MCF 10A (cell line): ENCODE data around the gene RXRA. TPM values are rescaled to one million over a fixed set of nuclear protein-coding genes. Genes with fewer than 3 reads are reported as not detected.

ENCODE experiments used
- BruUV-seq: library from RNA; stranded (reverse); fragments of 400-500 nt; replicated peaks from 2 replicates; lab custom pipeline; 2021; lab: Mats Ljungman, UMichigan
- CTCF ChIA-PET: fragments of 300-600 bp; sonication (Branson Sonifier 250); formaldehyde crosslinking; extraction: SDS; loops from one replicate; lab custom pipeline; 2021; ENCODE audit warnings: antibody characterized with exemption, inconsistent platforms; lab: Yijun Ruan, JAX
- POLR2A ChIA-PET: fragments of 300-600, 350-650 bp; sonication (Branson Sonifier 250); formaldehyde crosslinking; extraction: SDS; loops from one replicate; lab custom pipeline; 2020; ENCODE audit warnings: antibody characterized with exemption, inconsistent platforms; lab: Yijun Ruan, JAX
- DNase-seq: peaks from one replicate; pipeline ENCODE4 v3.0.0-alpha.2; 2018; ENCODE audit not compliant: unreplicated experiment
- H3K27ac Mint-ChIP-seq: one replicate; pipeline ENCODE4 v1.8.0; 2022; ENCODE audit warnings: mild to moderate bottlenecking, low read depth, mixed read lengths; ENCODE audit not compliant: unreplicated experiment
- H3K27me3 Mint-ChIP-seq: one replicate; pipeline ENCODE4 v1.8.0; 2022; ENCODE audit warnings: mixed read lengths; ENCODE audit not compliant: insufficient read depth, unreplicated experiment
- H3K36me3 Mint-ChIP-seq: one replicate; pipeline ENCODE4 v1.8.0; 2022; ENCODE audit warnings: mild to moderate bottlenecking, moderate library complexity, mixed read lengths; ENCODE audit not compliant: insufficient read depth, unreplicated experiment
- H3K4me1 Mint-ChIP-seq: one replicate; pipeline ENCODE4 v1.8.0; 2022; ENCODE audit warnings: mixed read lengths; ENCODE audit not compliant: insufficient read depth, unreplicated experiment
- H3K4me3 Mint-ChIP-seq: one replicate; pipeline ENCODE4 v1.8.0; 2022; ENCODE audit warnings: mild to moderate bottlenecking, moderate library complexity, mixed read lengths; ENCODE audit not compliant: unreplicated experiment
- H3K9me3 Mint-ChIP-seq: one replicate; pipeline ENCODE4 v1.8.0; 2022; ENCODE audit warnings: mixed read lengths; ENCODE audit not compliant: unreplicated experiment
- intact Hi-C: fragments of 100-400 bp; cut with micrococcal nuclease; formaldehyde crosslinking; loops from 2 replicates; pipeline ENCODE4 v1.14.1; 2022
- total RNA-seq: library from RNA; stranded (reverse); gene quantifications from 2 replicates; pipeline ENCODE4 v1.2.3, GENCODE V29; 2022
- TF ChIP-seq, protein P1 (sequence below): fragments of 200-600 bp; IDR thresholded peaks from one replicate; pipeline ENCODE4 v1.8.0; 2022; ENCODE audit warnings: antibody characterized with exemption, mild to moderate bottlenecking; ENCODE audit not compliant: unreplicated experiment

RXRA gene
- total RNA-seq, 1 experiment from 2014 or later = 65.5 TPM

DNA sequence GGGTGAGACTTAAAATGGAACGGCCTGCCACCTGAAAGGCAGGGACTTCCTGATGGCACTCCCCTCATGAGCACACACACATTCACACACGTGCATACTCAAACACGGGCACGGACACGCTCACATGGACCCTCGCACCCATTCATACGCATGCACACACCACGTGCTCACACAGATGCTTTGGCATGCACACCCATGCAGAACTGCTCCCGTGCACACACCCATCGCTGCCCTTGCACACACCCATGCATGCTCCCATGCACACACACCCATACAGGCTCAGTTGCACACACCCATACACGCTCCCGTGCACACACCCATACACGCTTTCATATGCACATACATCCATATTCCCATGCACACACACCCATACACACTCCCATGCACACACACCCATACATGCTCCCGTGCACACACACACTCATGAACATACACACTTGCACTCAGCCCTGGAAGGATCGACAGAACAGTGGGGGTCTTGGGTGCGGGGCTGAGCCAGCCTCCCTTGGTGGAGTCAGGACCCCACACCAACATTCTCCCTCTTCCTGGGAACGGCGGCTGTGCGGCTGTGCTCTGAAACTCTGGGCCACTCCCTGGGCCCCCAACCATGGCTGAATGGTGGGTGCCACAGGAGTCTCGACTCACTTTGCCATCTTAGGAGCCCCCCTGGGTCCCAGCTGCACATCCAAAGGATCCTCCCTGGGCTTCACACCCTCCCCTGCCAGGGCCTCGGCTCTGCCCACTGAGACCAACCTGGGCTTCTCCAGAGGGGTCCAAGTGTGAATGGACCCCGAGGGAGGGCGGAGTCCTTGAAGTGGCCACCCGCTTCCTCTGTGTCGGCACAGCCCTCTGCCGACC lies 115.2 kb downstream of the RXRA start:
- Mint-ChIP-seq H3K9me3 (no peaks in the 10 kb centered on the region), H3K4me3 (no peak overlapping the region), H3K36me3 (peaks cover 65% of the 10 kb centered on the region), H3K4me1 (peaks cover 14% of the 10 kb centered on the region), H3K27me3 (no peaks in the 10 kb centered on the region), H3K27ac (no peak overlapping the region)
- DNase-seq = no peak
- no TSS peak for BruUV-seq
- CTCF ChIA-PET = interaction anchor here (0.7 to 2.5 kb wide), 4 partner anchors 55 to 273 kb away, joined by 3 to 45 read pairs (median 8); no protein-coding TSS in a partner anchor
- intact Hi-C loops = loop anchor here (5.0 kb wide), 2 partner anchors 84 to 159 kb away; no protein-coding TSS in a partner anchor
- TF ChIP-seq, protein P1, sequence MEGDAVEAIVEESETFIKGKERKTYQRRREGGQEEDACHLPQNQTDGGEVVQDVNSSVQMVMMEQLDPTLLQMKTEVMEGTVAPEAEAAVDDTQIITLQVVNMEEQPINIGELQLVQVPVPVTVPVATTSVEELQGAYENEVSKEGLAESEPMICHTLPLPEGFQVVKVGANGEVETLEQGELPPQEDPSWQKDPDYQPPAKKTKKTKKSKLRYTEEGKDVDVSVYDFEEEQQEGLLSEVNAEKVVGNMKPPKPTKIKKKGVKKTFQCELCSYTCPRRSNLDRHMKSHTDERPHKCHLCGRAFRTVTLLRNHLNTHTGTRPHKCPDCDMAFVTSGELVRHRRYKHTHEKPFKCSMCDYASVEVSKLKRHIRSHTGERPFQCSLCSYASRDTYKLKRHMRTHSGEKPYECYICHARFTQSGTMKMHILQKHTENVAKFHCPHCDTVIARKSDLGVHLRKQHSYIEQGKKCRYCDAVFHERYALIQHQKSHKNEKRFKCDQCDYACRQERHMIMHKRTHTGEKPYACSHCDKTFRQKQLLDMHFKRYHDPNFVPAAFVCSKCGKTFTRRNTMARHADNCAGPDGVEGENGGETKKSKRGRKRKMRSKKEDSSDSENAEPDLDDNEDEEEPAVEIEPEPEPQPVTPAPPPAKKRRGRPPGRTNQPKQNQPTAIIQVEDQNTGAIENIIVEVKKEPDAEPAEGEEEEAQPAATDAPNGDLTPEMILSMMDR = no peak
- POLR2A ChIA-PET = interaction anchor here (1.0 to 2.5 kb wide), 3 partner anchors 8 to 118 kb away, joined by 3 to 7 read pairs (median 4); no protein-coding TSS in a partner anchor

- DNase-seq = no peak
- Mint-ChIP-seq H3K9me3 (no peaks in the 10 kb centered on the region), H3K4me3 (no peak overlapping the region), H3K27ac (no peak overlapping the region), H3K4me1 (peaks cover 12% of the 10 kb centered on the region), H3K27me3 (no peaks in the 10 kb centered on the region), H3K36me3 (peaks cover 59% of the 10 kb centered on the region)
- TF ChIP-seq, protein P1 = no peak
- intact Hi-C loops = loop anchor here (5.0 kb wide), 2 partner anchors 85 to 160 kb away; no protein-coding TSS in a partner anchor
- POLR2A ChIA-PET = interaction anchor here (0.5 to 2.5 kb wide), 10 partner anchors 9 to 370 kb away, joined by 3 to 11 read pairs (median 4); partner anchors contain the start of gene RNU6ATAC
- no TSS peak for BruUV-seq
- CTCF ChIA-PET = interaction anchor here (0.7 to 2.5 kb wide), 8 partner anchors 11 to 306 kb away, joined by 3 to 45 read pairs (median 4); partner anchors contain the start of gene WDR5
These were observed 115.8 kb downstream of the RXRA start for GRCh38 chr9:134442085-134442474.

GRCh38 chr9:134442486-134443173 lies 116.4 kb downstream of the RXRA start:
- Mint-ChIP-seq H3K4me3 (no peak overlapping the region), H3K9me3 (no peaks in the 10 kb centered on the region), H3K27me3 (no peaks in the 10 kb centered on the region), H3K36me3 (peaks cover 54% of the 10 kb centered on the region), H3K4me1 (peaks cover 12% of the 10 kb centered on the region), H3K27ac (no peak overlapping the region)
- intact Hi-C loops = loop anchor here (1.0 to 5.0 kb wide), 4 partner anchors 85 to 272 kb away; no protein-coding TSS in a partner anchor
- CTCF ChIA-PET = interaction anchor here (0.7 to 2.5 kb wide), 19 partner anchors 11 to 307 kb away, joined by 3 to 45 read pairs (median 4); partner anchors contain the start of gene WDR5
- no TSS peak for BruUV-seq
- POLR2A ChIA-PET = interaction anchor here (0.5 to 2.5 kb wide), 19 partner anchors 8 to 371 kb away, joined by 3 to 11 read pairs (median 4); partner anchors contain the start of gene RNU6ATAC
- no peak for DNase-seq
- TF ChIP-seq, protein P1 = no peak
